Fibroblast of skin of back (primary cell): ENCODE results near the gene ZMYND12.

Experiments
- DNase-seq: peaks from one replicate; pipeline ENCODE4 v3.0.0-alpha.2; 2013

Gene ZMYND12

GRCh38 chr1:42386051-42386450, 69.8 kb downstream of the ZMYND12 start:
- no peak for DNase-seq

DNA sequence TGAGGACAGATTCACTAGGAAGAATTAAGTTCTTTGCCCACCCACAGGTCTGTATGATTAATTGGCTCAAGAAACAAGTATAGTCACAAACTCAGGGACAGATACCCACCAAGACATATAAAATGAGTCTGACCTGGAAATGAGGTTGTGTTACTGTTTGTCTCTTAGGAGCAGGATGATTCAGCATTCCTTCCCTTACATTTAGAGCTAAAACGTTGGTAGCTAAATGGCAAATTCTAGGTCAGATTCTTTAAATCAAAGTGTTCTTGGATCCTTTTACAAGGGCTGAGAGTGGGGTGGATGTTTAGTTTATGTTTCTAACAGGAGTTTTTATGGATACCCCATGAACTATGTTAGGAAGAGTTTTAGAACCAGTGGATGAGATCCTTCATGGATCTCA, 70.5 kb downstream of the ZMYND12 start:
- DNase-seq, result no peak

DNA sequence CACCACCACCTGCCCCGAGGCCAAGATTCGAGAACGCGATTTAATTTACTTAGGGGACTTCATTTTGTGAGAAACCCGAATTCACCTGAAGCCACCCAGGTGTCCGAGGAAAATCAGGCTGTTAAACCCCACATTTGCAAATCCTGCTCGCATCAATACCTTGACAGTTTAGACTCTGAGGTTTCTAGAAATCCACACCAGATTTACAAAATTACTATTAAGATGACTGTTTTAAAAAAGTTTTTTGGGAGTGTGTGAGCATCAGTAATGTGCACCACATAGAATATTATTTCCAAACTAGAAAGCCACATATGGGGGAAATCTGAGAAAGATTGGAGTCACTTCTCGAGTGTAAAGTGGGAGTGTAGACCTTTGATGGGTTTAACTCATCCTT, 74.5 kb downstream of the ZMYND12 start:
- no peak for DNase-seq

GRCh38 chr1:42380586-42381279, 75.1 kb downstream of the ZMYND12 start, which contains the start of gene RIMKLA:
TSS of gene RIMKLA (plus strand) at chr1:42380792. CDS start at chr1:42380935, 143 bp downstream.
- DNase-seq, result peak; percentile 54
